GM20431 (cell line): Measurements from ENCODE around the gene MEIS2.

Experiments
- in situ Hi-C: fragments of 300-500 bp; cut with MseI, MboI; formaldehyde crosslinking; loops from one replicate; pipeline ENCODE4 v1.15.0; 2020; ENCODE audit warnings: low sequenced_read_pairs; ENCODE audit not compliant: unreplicated experiment

The MEIS2 gene

DNA sequence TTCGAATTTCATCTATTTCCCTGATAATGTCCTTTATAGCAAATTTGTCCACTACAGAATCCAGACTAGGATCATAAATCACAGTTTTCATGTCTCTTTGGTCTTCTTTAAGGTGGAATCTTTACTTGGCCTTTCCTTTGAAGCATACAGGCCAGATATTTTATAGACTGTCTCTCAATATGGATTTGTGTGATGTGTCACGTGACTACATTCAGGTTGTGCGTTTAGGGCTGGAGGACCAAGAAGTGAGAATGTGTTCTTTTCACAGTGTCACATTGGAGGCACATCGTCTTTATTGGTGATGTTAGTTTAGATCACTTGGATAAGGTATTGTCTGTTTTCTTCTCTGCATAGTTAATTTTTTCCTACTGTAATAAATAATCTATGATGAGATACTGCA lies 232.9 kb downstream of the MEIS2 start:
- in situ Hi-C loops, result no loop called here

DNA sequence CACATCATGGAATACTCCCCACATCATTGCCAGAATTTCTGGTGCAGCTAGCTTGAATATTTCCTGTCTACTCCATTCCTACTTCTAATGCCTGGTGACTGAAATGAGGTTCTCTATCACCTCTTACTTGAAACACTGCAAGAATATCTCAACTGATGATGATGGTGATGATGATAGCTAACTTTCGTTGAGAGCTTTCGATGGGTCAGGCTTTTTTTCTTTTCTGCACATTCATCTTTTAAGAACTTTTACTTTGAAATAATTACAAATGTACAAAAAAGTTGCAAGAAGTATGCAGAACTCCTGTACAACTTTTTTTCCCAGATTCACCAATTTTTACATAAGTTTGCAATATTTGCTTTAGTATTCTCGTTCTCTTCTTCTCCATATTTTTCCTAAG lies 233.5 kb downstream of the MEIS2 start:
- in situ Hi-C loops, result no loop called here

GRCh38 chr15:36863570-36863969 lies 236.8 kb downstream of the MEIS2 start:
- in situ Hi-C loops, result no loop called here

DNA sequence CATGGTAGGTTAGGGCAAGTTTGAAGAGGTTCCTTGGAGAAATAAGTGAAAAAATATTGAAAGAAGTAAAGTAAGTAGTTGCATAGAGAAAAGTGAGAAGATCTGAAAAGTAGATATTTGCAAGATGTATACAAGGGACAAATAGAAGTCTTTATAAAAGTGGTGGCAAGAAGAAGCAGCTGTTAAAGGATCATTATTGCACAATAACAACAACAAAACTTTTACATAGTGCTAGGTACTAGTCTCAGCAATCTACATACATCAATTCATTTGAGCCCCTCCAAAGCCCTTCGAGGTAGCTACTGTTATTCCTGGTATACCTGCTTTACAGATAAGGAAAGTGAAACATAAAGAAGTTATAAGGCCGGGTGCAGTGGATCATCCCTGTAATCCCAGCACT lies 239.6 kb downstream of the MEIS2 start:
- in situ Hi-C loops, result no loop called here

DNA sequence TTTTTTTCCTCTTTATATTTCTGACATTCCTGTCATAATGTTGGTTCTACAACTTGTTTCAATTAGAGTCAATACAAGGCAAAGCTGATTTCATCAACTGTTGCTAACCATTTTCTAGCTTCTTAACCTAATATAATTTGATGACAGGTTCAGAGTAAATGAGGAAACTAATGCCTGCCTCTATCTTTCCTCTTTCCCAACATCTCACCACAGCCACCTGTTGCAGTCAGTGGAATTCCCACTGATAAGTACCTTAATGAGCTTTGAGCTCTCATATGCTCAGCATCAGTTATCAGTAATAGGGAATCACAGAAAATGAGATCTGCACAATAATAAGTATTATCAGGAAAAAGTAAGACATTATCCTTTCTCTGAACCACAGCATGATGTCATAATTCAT lies 241.9 kb downstream of the MEIS2 start:
- in situ Hi-C loops, result no loop called here

GRCh38 chr15:36856339-36856973 lies 243.9 kb downstream of the MEIS2 start:
- in situ Hi-C loops, result no loop called here

- in situ Hi-C loops, result no loop called here
Measured at GRCh38 chr15:36850864-36851263, 249.5 kb downstream of the MEIS2 start.

DNA sequence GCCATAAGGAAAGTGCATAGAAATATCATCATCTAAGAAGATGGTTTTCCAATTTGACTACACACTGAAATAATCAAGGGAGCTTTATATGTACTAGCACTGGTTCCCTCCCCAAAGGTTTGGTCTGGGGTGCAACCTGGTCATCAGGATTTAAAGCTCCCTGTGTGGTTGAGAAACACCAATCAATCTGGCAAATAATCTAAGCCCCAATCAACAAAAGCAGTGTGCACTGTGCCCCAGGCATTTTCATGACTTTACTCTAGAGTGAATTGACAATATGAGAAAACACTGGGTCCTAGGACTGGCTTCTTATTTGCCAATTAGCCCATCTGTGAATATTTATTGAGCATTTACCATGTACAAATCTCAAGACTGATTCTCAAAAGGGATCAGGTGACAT lies 255.1 kb downstream of the MEIS2 start:
- in situ Hi-C loops, result no loop called here

DNA sequence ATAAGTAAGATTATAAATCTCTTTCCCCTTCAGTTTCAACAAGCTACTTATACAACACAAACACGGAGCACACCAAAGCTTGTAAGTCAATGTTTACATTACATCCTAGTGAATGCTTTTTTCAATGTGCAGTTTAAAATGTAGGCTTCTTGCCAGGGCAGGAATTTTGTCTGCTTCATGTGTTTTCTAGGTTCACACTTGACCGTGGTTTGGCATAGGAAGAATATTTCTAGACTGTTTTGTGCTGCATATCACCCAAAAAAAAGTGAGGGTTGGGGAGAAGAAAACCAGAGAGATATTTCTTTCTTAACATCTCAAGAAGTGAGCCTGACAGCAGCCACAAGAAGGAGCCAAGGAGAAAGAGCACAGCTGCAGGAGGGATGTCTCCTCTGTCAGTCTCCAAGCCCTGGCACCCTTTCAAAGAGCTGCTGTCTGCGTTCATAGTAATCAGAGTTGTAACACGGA lies 255.8 kb downstream of the MEIS2 start:
- in situ Hi-C loops, result no loop called here

DNA sequence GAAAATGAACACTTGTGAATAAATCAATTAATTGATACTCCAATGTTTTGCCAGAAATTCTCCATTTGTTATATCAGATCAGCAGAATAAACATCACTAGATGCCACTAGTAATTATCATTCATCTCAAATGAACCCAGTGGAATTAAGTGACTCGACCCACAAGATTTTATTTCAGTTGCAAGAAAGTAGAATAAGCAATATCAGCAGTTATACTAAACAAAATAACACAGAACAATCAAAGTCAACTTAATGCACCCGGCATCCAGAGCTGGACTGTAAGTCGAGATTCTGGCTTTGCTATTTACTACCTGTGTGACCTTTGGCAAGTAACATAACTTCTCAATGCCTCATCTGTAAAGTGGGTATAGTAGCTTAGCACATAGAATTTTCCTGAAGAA lies 256.5 kb downstream of the MEIS2 start:
- in situ Hi-C loops, result no loop called here

- in situ Hi-C loops, result no loop called here
Measured at GRCh38 chr15:36841193-36841592, 259.2 kb downstream of the MEIS2 start.
